Measurements from ENCODE around the gene LILRA5.

DNA sequence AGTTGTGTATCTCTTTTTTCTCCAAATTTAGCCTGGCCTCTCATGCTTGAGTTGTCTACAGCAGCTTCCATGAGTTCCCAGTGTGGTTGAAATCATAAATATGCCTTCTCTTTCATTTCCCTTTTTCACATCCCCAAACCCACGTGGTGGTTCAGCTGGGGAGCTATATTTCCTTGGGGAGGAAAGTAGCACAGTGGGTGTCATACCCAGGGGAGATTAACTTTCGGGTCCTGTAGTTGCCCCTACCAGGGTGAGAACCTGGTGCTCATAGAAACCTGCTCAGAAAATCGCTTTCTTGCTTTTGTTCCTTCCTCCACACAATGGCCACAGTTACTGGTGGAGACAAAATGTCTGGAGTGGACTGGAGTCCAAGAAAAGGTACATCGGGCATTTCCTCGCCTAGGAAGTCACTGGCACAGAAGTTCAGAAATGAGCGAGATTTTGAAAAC is 33.0 kb upstream of the LILRA5 start:
- TF ChIP-seq CTCF (IDR thresholded peaks at IDR 0.05) (no peak), MAX (IDR thresholded peaks at IDR 0.05; ENCODE audit: low read depth) (no peak), TCF12 (IDR thresholded peaks at IDR 0.05) (no peak), EP300 (IDR thresholded peaks at IDR 0.05; ENCODE audit: borderline replicate concordance in 1 of 2, low read depth in 1 of 2, low read length in 1 of 2) (no peak), GABPA (IDR thresholded peaks at IDR 0.05; ENCODE audit: low read depth) (no peak)
- TF ChIP-seq, protein P1, sequence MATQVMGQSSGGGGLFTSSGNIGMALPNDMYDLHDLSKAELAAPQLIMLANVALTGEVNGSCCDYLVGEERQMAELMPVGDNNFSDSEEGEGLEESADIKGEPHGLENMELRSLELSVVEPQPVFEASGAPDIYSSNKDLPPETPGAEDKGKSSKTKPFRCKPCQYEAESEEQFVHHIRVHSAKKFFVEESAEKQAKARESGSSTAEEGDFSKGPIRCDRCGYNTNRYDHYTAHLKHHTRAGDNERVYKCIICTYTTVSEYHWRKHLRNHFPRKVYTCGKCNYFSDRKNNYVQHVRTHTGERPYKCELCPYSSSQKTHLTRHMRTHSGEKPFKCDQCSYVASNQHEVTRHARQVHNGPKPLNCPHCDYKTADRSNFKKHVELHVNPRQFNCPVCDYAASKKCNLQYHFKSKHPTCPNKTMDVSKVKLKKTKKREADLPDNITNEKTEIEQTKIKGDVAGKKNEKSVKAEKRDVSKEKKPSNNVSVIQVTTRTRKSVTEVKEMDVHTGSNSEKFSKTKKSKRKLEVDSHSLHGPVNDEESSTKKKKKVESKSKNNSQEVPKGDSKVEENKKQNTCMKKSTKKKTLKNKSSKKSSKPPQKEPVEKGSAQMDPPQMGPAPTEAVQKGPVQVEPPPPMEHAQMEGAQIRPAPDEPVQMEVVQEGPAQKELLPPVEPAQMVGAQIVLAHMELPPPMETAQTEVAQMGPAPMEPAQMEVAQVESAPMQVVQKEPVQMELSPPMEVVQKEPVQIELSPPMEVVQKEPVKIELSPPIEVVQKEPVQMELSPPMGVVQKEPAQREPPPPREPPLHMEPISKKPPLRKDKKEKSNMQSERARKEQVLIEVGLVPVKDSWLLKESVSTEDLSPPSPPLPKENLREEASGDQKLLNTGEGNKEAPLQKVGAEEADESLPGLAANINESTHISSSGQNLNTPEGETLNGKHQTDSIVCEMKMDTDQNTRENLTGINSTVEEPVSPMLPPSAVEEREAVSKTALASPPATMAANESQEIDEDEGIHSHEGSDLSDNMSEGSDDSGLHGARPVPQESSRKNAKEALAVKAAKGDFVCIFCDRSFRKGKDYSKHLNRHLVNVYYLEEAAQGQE (IDR thresholded peaks at IDR 0.05; ENCODE audit: low read depth, low read length): no peak

Data from SK-N-SH (cell line).